Gastrocnemius medialis (tissue), 4 donors: Measurements from ENCODE around the gene IL21R. TPM values are rescaled to one million over a fixed set of nuclear protein-coding genes. Genes with fewer than 3 reads are reported as not detected.
"Not testable (repeated sequence)": the region's sequence is repeated elsewhere in the genome, so short reads cannot be mapped to it uniquely, and the experiment has no call there.

Experiments
- ATAC-seq, 2 donors: fragments of 150-250 bp; one replicate each; pipeline ENCODE4 v1.9.1; 2016
- DNase-seq, 2 donors: peaks; one replicate each; pipeline ENCODE4 v3.0.0-alpha.2; 2019
- H3K27ac ChIP-seq, 4 donors: fragments of 200-600 bp; sonication (generic); 1 replicate in 1 of 4; 2 replicates in 3 of 4; pipeline ENCODE4 v1.5.1; 2016 to 2018; ENCODE audit warnings: mild to moderate bottlenecking in 2 of 4, moderate library complexity in 1 of 4
- H3K27me3 ChIP-seq, 3 donors: fragments of 200-600 bp; sonication (generic) in 2 of 3; 1 replicate in 1 of 3; 2 replicates in 2 of 3; pipeline versions ENCODE4 v1.5.1 to v1.6.0; 2016 to 2019; ENCODE audit warnings: mild to moderate bottlenecking in 1 of 3, moderate library complexity in 1 of 3
- H3K36me3 ChIP-seq, 2 donors: fragments of 200-600 bp; sonication (generic) in 1 of 2; one replicate each; pipeline ENCODE4 v1.5.1; 2017 to 2018
- H3K4me1 ChIP-seq, 2 donors: fragments of 200-600 bp; sonication (generic) in 1 of 2; one replicate each; pipeline ENCODE4 v1.5.1; 2016 to 2017; ENCODE audit warnings: mild to moderate bottlenecking in 2 of 2
- H3K4me3 ChIP-seq, 4 donors: fragments of 200-600 bp; sonication (generic) in 3 of 4; 1 replicate in 1 of 4; 2 replicates in 3 of 4; pipeline ENCODE4 v1.5.1; 2016 to 2019; ENCODE audit warnings: mild to moderate bottlenecking in 2 of 4
- H3K9me3 ChIP-seq, 3 donors: fragments of 200-600 bp; sonication (generic) in 2 of 3; 1 replicate in 1 of 3; 2 replicates in 2 of 3; pipeline ENCODE4 v1.5.1; 2016 to 2019
- CTCF ChIP-seq, 5 experiments: fragments of 450-650 bp in 3 of 5; fragments of 200-600 bp in 2 of 5; sonication (generic) in 2 of 5; IDR thresholded peaks in 4 of 5; conservative IDR thresholded peaks in 1 of 5; 1 replicate in 4 of 5; 2 replicates in 1 of 5; pipeline ENCODE4 v1.5.1; 2016 to 2019; ENCODE audit warnings: antibody characterized with exemption in 5 of 5, mild to moderate bottlenecking in 3 of 5, moderate library complexity in 3 of 5
- POLR2A ChIP-seq, 2 donors: fragments of 450-650 bp; IDR thresholded peaks; one replicate each; pipeline ENCODE4 v1.6.1; 2017; ENCODE audit warnings: antibody characterized with exemption in 2 of 2, mild to moderate bottlenecking in 2 of 2, moderate library complexity in 2 of 2
- in situ Hi-C, 4 donors: fragments of 200-750 bp; cut with MboI; loops; one replicate each; pipeline versions ENCODE4 v1.15.0 to v1.8.0; 2017; ENCODE audit warnings: low sequenced_read_pairs in 4 of 4
- intact Hi-C: fragments of 100-400 bp; cut with DNase I; formaldehyde crosslinking; loops from one replicate; pipeline ENCODE4 v1.15.1; 2023; ENCODE audit warnings: low total_unique reads
- total RNA-seq, 4 donors: library from RNA; depleted of rRNA; stranded (reverse); fragments of >200 nt; gene quantifications; one replicate each; pipeline versions ENCODE4 v1.1.0 to v1.2.3, GENCODE V29; 2016

IL21R gene
- total RNA-seq, 4 donors from 2014 or later = 0.15 TPM; not detected in 3

- no peak overlapping the region for H3K27ac ChIP-seq
- in situ Hi-C loops = loop anchor here in 1 of 4 donors (25.0 kb wide), 1 partner anchor 95 kb away; the partner anchor contains the start of gene IL4R
- intact Hi-C loops = no loop called here
- H3K4me1 ChIP-seq = no peaks in the 10 kb centered on the region
- H3K27me3 ChIP-seq = peaks cover 7% of the 10 kb centered on the region in 3 donors
- DNase-seq (no peak), ATAC-seq (no peak)
- no peaks in the 10 kb centered on the region for H3K36me3 ChIP-seq
- no peaks in the 10 kb centered on the region for H3K9me3 ChIP-seq
- H3K4me3 ChIP-seq = no peak overlapping the region
- TF ChIP-seq POLR2A (IDR thresholded peaks at IDR 0.05) (no peak), CTCF (IDR thresholded peaks at IDR 0.05 in 4 of 5, conservative IDR thresholded peaks at IDR 0.05 in 1 of 5) (no peak)
Measured at GRCh38 chr16:27407133-27407532, 5.2 kb downstream of the IL21R start.

- H3K36me3 ChIP-seq = no peaks in the 10 kb centered on the region
- H3K27me3 ChIP-seq = peaks cover 7% of the 10 kb centered on the region in 3 donors
- H3K4me3 ChIP-seq = no peak overlapping the region
- H3K4me1 ChIP-seq = no peaks in the 10 kb centered on the region
- no peak overlapping the region for H3K27ac ChIP-seq
- ATAC-seq (no peak), DNase-seq (no peak)
- TF ChIP-seq CTCF (IDR thresholded peaks at IDR 0.05 in 4 of 5, conservative IDR thresholded peaks at IDR 0.05 in 1 of 5) = no peak
- TF ChIP-seq POLR2A (IDR thresholded peaks at IDR 0.05) = no peak
- H3K9me3 ChIP-seq = no peaks in the 10 kb centered on the region
- intact Hi-C loops = no loop called here
- in situ Hi-C loops = loop anchor here in 1 of 4 donors (25.0 kb wide), 1 partner anchor 96 kb away; the partner anchor contains the start of gene IL4R
Measured at GRCh38 chr16:27408012-27408601, 6.1 kb downstream of the IL21R start.

- no peak overlapping the region for H3K4me3 ChIP-seq
- no peak overlapping the region for H3K27ac ChIP-seq
- in situ Hi-C loops = loop anchor here in 1 of 4 donors (25.0 kb wide), 1 partner anchor 96 kb away; the partner anchor contains the start of gene IL4R
- H3K9me3 ChIP-seq = no peaks in the 10 kb centered on the region
- ATAC-seq (no peak), DNase-seq (no peak)
- intact Hi-C loops = no loop called here
- H3K4me1 ChIP-seq = no peaks in the 10 kb centered on the region
- peaks cover 5 to 7% (median 7%) of the 10 kb centered on the region in 3 donors for H3K27me3 ChIP-seq
- H3K36me3 ChIP-seq = no peaks in the 10 kb centered on the region
- TF ChIP-seq CTCF (IDR thresholded peaks at IDR 0.05 in 4 of 5, conservative IDR thresholded peaks at IDR 0.05 in 1 of 5) = no peak
- no peak for TF ChIP-seq POLR2A (IDR thresholded peaks at IDR 0.05)
Measured at GRCh38 chr16:27408602-27409031, 6.6 kb downstream of the IL21R start.

GRCh38 chr16:27409958-27410357 is 8.0 kb downstream of the IL21R start:
- H3K9me3 ChIP-seq, intact Hi-C loops, H3K27ac ChIP-seq, H3K4me3 ChIP-seq, DNase-seq, ATAC-seq, H3K27me3 ChIP-seq, H3K36me3 ChIP-seq, H3K4me1 ChIP-seq: not testable (repeated sequence)
- in situ Hi-C loops = loop anchor here in 1 of 4 donors (10.0 to 25.0 kb wide), 2 partner anchors 55 to 98 kb away; partner anchors contain the start of gene IL4R

- ATAC-seq = no peak
- in situ Hi-C loops (loop anchor here in 1 of 4 donors (10.0 to 25.0 kb wide), 2 partner anchors 56 to 98 kb away; partner anchors contain the start of gene IL4R), intact Hi-C loops (no loop called here)
- no peak for DNase-seq
- no peaks in the 10 kb centered on the region for H3K9me3 ChIP-seq
- no peak overlapping the region for H3K27ac ChIP-seq
- H3K36me3 ChIP-seq = no peaks in the 10 kb centered on the region
- peaks cover 0 to 4% (median 3%) of the 10 kb centered on the region in 3 donors for H3K27me3 ChIP-seq
- H3K4me3 ChIP-seq = no peak overlapping the region
- H3K4me1 ChIP-seq = no peaks in the 10 kb centered on the region
- TF ChIP-seq POLR2A (IDR thresholded peaks at IDR 0.05) (no peak), CTCF (IDR thresholded peaks at IDR 0.05 in 4 of 5, conservative IDR thresholded peaks at IDR 0.05 in 1 of 5) (no peak)
Measured at GRCh38 chr16:27410761-27411160, 8.8 kb downstream of the IL21R start.
